Endothelial cell of umbilical vein (primary cell): ENCODE measurements around the gene FAM234B. TPM values are rescaled to one million over a fixed set of nuclear protein-coding genes. Genes with fewer than 3 reads are reported as not detected.

Experiments
- BruUV-seq: library from RNA; stranded (reverse); fragments of 400-500 nt; replicated peaks from 2 replicates; lab custom pipeline; 2021; lab: Mats Ljungman, UMichigan
- CTCF ChIA-PET: fragments of 300-600, 350-600 bp; sonication (Branson Sonifier 250); formaldehyde crosslinking; loops from one replicate; lab custom pipeline; 2021; ENCODE audit warnings: antibody characterized with exemption, inconsistent platforms; lab: Charles Lee
- POLR2A ChIA-PET: fragments of 300-600, 350-600 bp; sonication (Branson Sonifier 250); formaldehyde crosslinking; loops from one replicate; lab custom pipeline; 2021; ENCODE audit warnings: antibody characterized with exemption, inconsistent platforms; lab: Charles Lee
- DNase-seq: peaks from one replicate; pipeline ENCODE4 v3.0.0-alpha.2; 2011; ENCODE audit warnings: low read depth, low spot score
- FAIRE-seq: peaks from 2 replicates; lab custom pipeline; 2011; peaks lifted over from hg19 to GRCh38; lab: Jason Lieb, UNC
- H2AFZ ChIP-seq: 2 replicates; pipeline ENCODE4 v1.6.0; 2012; ENCODE audit warnings: low read depth, low read length, control low read depth, inconsistent platforms
- H3K27ac ChIP-seq: 2 replicates; pipeline ENCODE4 v1.5.1; 2011; ENCODE audit warnings: low read depth, mild to moderate bottlenecking, control low read depth, low read length, moderate library complexity; ENCODE audit not compliant: insufficient read depth
- H3K27me3 ChIP-seq, 2 experiments: 2 replicates each; pipeline versions ENCODE4 v1.6.0 to v1.6.1; 2011; ENCODE audit warnings: low read length in 2 of 2, mixed read lengths in 1 of 2; ENCODE audit not compliant: control insufficient read depth in 2 of 2, insufficient read depth in 2 of 2
- H3K36me3 ChIP-seq, 2 experiments: 2 replicates in 1 of 2; 3 replicates in 1 of 2; pipeline ENCODE4 v1.5.1; 2011; ENCODE audit warnings: low read length in 2 of 2, mild to moderate bottlenecking in 1 of 2, moderate library complexity in 1 of 2; ENCODE audit not compliant: control insufficient read depth in 2 of 2, insufficient read depth in 2 of 2; ENCODE audit errors: extremely low read depth in 1 of 2
- H3K4me1 ChIP-seq: 3 replicates; pipeline ENCODE4 v1.5.1; 2011; ENCODE audit warnings: mild to moderate bottlenecking, low read length; ENCODE audit not compliant: control insufficient read depth, insufficient read depth; ENCODE audit errors: extremely low read depth
- H3K4me2 ChIP-seq: 2 replicates; pipeline ENCODE4 v1.6.1; 2011; ENCODE audit warnings: low read length, control low read depth, mixed read lengths; ENCODE audit not compliant: insufficient read depth
- H3K4me3 ChIP-seq, 3 experiments: fragments of 200-600 bp in 1 of 3; sonication (generic), shearing (Covaris generic) in 1 of 3; replicated peaks in 1 of 3; 2 replicates each; pipeline ENCODE4 v1.5.1; 2011 to 2016; ENCODE audit warnings: control low read depth in 3 of 3, low read length in 3 of 3, mild to moderate bottlenecking in 2 of 3, inconsistent platforms in 1 of 3, low read depth in 1 of 3, moderate library complexity in 1 of 3; ENCODE audit not compliant: insufficient read depth in 1 of 3
- H3K79me2 ChIP-seq: 2 replicates; pipeline ENCODE4 v1.6.0; 2012; ENCODE audit warnings: low read length, inconsistent platforms; ENCODE audit not compliant: control insufficient read depth, insufficient read depth
- H3K9ac ChIP-seq: replicated peaks from 2 replicates; pipeline ENCODE3; 2011; ENCODE audit warnings: low read length, control low read depth; ENCODE audit not compliant: insufficient read depth; ENCODE audit errors: extremely low read depth
- H3K9me1 ChIP-seq: replicated peaks from 3 replicates; pipeline ENCODE4 v1.6.0; 2011; ENCODE audit warnings: mild to moderate bottlenecking, low read length; ENCODE audit not compliant: control insufficient read depth, insufficient read depth; ENCODE audit errors: extremely low read depth
- H3K9me3 ChIP-seq: replicated peaks from 2 replicates; pipeline ENCODE4 v1.5.1; 2012; ENCODE audit warnings: low read length, inconsistent platforms; ENCODE audit not compliant: control insufficient read depth, insufficient read depth
- H4K20me1 ChIP-seq: replicated peaks from 2 replicates; pipeline ENCODE3; 2011; ENCODE audit warnings: mild to moderate bottlenecking, low read length; ENCODE audit not compliant: control insufficient read depth, insufficient read depth; ENCODE audit errors: extremely low read depth
- EZH2 ChIP-seq: IDR thresholded peaks from 2 replicates; pipeline ENCODE4 v1.6.1; 2012; ENCODE audit warnings: borderline replicate concordance, low read depth, mild to moderate bottlenecking, moderate library complexity, low read length, inconsistent platforms; ENCODE audit not compliant: severe bottlenecking
- FOS ChIP-seq: IDR thresholded peaks from 2 replicates; pipeline ENCODE4 v1.6.1; 2011; ENCODE audit warnings: mild to moderate bottlenecking, low read length, moderate library complexity, borderline replicate concordance; ENCODE audit not compliant: insufficient read depth
- GATA2 ChIP-seq: IDR thresholded peaks from 2 replicates; pipeline ENCODE4 v1.7.0; 2011; ENCODE audit warnings: low read depth, mild to moderate bottlenecking, moderate library complexity, mixed read lengths, low read length; ENCODE audit not compliant: insufficient read length, insufficient read depth
- JUN ChIP-seq: IDR thresholded peaks from 2 replicates; pipeline ENCODE4 v1.6.1; 2011; ENCODE audit warnings: borderline replicate concordance, low read depth; ENCODE audit not compliant: insufficient read length, insufficient read depth
- MAX ChIP-seq: IDR thresholded peaks from 2 replicates; pipeline ENCODE4 v1.6.1; 2011; ENCODE audit not compliant: insufficient read depth, insufficient read length
- MYC ChIP-seq: IDR thresholded peaks from one replicate; pipeline ENCODE4 v1.6.1; 2011; ENCODE audit warnings: mild to moderate bottlenecking, low read depth, low read length
- POLR2A ChIP-seq: IDR thresholded peaks from 2 replicates; pipeline ENCODE4 v1.6.1; 2012; ENCODE audit warnings: low read depth, mild to moderate bottlenecking, control low read depth, low read length
- POLR2AphosphoS5 ChIP-seq: IDR thresholded peaks from 2 replicates; pipeline ENCODE4 v1.6.1; 2012; ENCODE audit warnings: low read depth, mild to moderate bottlenecking, control low read depth, low read length, moderate library complexity; ENCODE audit not compliant: insufficient read depth
- dilution Hi-C: fragments of 300-500 bp; cut with MboI; formaldehyde crosslinking; loops from one replicate; pipeline ENCODE4 v1.15.0; 2019; ENCODE audit warnings: low sequenced_read_pairs; ENCODE audit not compliant: extremely low pct_ligation_motif_present
- intact Hi-C: fragments of 100-400 bp; cut with micrococcal nuclease; formaldehyde crosslinking; loops from one replicate; pipeline ENCODE4 v1.10.0; 2022
- polyA plus RNA-seq, 4 experiments: library from polyadenylated mRNA; depleted of rRNA in 3 of 4; stranded (reverse) in 3 of 4; unstranded in 1 of 4; fragments of >200 nt; gene quantifications; 2 replicates each; pipeline versions ENCODE4 v1.2.1 to v1.2.3, GENCODE V29; 2011 to 2012; ENCODE audit warnings: missing spikeins in 1 of 4
- total RNA-seq: library from RNA; stranded (reverse); gene quantifications from 2 replicates; pipeline ENCODE4 v1.2.3, GENCODE V29; 2021
- TF ChIP-seq, protein P1 (sequence below), 2 donors: IDR thresholded peaks; 1 replicate in 1 of 2; 2 replicates in 1 of 2; pipeline ENCODE4 v1.5.1; 2011; ENCODE audit warnings: low read length in 2 of 2, mild to moderate bottlenecking in 2 of 2, moderate library complexity in 2 of 2, control low read depth in 1 of 2, inconsistent platforms in 1 of 2, low read depth in 1 of 2; ENCODE audit not compliant: insufficient read depth in 1 of 2; ENCODE audit errors: extremely low read depth in 1 of 2

Gene FAM234B
- total and polyA plus RNA-seq, 2 donors (not counting 3 experiments of a cell fraction or from before 2014, with no cell fraction given): 4.9 to 13.2 TPM

DNA sequence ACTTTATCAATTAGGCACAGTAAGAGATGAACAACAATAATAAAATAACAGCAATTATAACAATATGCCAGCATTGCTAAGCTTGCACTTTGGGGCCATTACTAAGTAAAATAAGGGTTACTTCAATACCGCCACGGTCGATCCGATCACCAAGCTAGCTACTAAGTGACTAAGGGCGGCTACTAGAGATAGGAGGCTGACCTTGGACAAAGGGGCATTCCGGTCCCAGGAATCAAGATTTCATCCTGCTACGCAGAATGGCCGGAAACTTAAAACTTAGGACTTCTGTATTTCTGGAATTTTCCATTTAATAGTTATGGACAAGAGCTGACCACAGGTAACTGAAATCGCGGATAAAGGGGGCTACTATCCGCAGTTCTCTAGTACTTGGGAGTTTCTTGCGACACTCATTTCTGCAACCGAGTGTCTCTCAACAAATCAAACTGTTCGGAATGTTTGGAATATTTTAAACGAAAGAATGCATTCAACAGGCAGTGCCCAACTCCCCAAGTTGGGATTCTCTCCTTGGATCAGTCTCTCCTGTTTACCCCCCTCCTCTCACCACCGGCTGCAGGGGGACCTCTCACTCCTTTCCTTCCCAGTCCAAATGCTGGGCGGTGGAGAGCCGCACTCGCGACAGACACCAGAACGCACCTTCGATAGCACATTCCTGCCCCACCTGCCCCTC lies 44.8 kb upstream of the FAM234B start:
- dilution Hi-C loops (no loop called here), intact Hi-C loops (no loop called here)
- H2AFZ ChIP-seq: peak overlapping the region; percentile 90
- ChIA-PET POLR2A (no interaction called here), CTCF (interaction anchor here (0.9 to 5.3 kb wide), 4 partner anchors 13 to 236 kb away, joined by 3 to 23 read pairs (median 5); no protein-coding TSS in a partner anchor)
- peaks cover 22% of the 10 kb centered on the region for H3K4me1 ChIP-seq
- no peaks in the 10 kb centered on the region for H3K27me3 ChIP-seq
- H4K20me1 ChIP-seq: no peaks in the 10 kb centered on the region
- DNase-seq: no peak
- peak overlapping the region; percentile 92 for H3K9ac ChIP-seq
- TF ChIP-seq MYC (no peak), POLR2A (no peak), JUN (no peak), EZH2 (no peak), GATA2 (no peak), POLR2AphosphoS5 (no peak), FOS (no peak), MAX (no peak)
- TF ChIP-seq, protein P1, sequence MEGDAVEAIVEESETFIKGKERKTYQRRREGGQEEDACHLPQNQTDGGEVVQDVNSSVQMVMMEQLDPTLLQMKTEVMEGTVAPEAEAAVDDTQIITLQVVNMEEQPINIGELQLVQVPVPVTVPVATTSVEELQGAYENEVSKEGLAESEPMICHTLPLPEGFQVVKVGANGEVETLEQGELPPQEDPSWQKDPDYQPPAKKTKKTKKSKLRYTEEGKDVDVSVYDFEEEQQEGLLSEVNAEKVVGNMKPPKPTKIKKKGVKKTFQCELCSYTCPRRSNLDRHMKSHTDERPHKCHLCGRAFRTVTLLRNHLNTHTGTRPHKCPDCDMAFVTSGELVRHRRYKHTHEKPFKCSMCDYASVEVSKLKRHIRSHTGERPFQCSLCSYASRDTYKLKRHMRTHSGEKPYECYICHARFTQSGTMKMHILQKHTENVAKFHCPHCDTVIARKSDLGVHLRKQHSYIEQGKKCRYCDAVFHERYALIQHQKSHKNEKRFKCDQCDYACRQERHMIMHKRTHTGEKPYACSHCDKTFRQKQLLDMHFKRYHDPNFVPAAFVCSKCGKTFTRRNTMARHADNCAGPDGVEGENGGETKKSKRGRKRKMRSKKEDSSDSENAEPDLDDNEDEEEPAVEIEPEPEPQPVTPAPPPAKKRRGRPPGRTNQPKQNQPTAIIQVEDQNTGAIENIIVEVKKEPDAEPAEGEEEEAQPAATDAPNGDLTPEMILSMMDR (IDR thresholded peaks at IDR 0.05; ENCODE audit: extremely low read depth in 1 of 2, insufficient read depth in 1 of 2, low read depth in 1 of 2, low read length in 2 of 2): no peak
- H3K9me1 ChIP-seq: no peaks in the 10 kb centered on the region
- peak overlapping the region; percentile 42 to 87 (median 85) for H3K4me3 ChIP-seq
- H3K4me2 ChIP-seq: peak overlapping the region; percentile 78
- H3K79me2 ChIP-seq: peaks cover 8% of the 10 kb centered on the region
- BruUV-seq: TSS peak; percentile 32
- peak; percentile 50 for FAIRE-seq
- H3K27ac ChIP-seq: peak overlapping the region; percentile 69
- no peaks in the 10 kb centered on the region for H3K9me3 ChIP-seq
- no peaks in the 10 kb centered on the region for H3K36me3 ChIP-seq
